Stimulated activated CD4-positive, alpha-beta T cell treated with anti-CD3 and anti-CD28 coated beads, Interleukin-15, amount 100 ng/mL, for 24 hours (primary cell): ENCODE results near the gene MEP1B.
"Not testable (repeated sequence)": the region's sequence is repeated elsewhere in the genome, so short reads cannot be mapped to it uniquely, and the experiment has no call there.

Source experiments
- DNase-seq: peaks from one replicate; pipeline ENCODE4 v3.0.0-alpha.2; 2020

MEP1B gene

GRCh38 chr18:32189790-32190189, at the start of gene MEP1B:
Gene MEP1B (plus strand): TSS chr18:32190039. CDS start chr18:32190071, 32 bp downstream.
- no peak for DNase-seq

- no peak for DNase-seq
These were observed 41.5 kb upstream of the MEP1B start for GRCh38 chr18:32148185-32148870.

- DNase-seq = no peak
These were observed 37.0 kb upstream of the MEP1B start for GRCh38 chr18:32152705-32153448.

GRCh38 chr18:32156855-32157254, 33.0 kb upstream of the MEP1B start:
- DNase-seq = no peak

- DNase-seq = no peak
These were observed 32.3 kb upstream of the MEP1B start for GRCh38 chr18:32157580-32157979.

- DNase-seq = peak; percentile 79
These were observed 31.7 kb upstream of the MEP1B start for GRCh38 chr18:32158108-32158624.

GRCh38 chr18:32158631-32159030, 31.2 kb upstream of the MEP1B start:
- not testable (repeated sequence) for DNase-seq

- no peak for DNase-seq
These were observed 29.3 kb upstream of the MEP1B start for GRCh38 chr18:32160547-32160946.

GRCh38 chr18:32167980-32168730, 21.7 kb upstream of the MEP1B start:
- DNase-seq = no peak

- no peak for DNase-seq
These were observed 16.2 kb upstream of the MEP1B start for GRCh38 chr18:32173654-32174053.

- DNase-seq = no peak
These were observed 15.1 kb upstream of the MEP1B start for GRCh38 chr18:32174719-32175118.

GRCh38 chr18:32175265-32175664, 14.6 kb upstream of the MEP1B start:
- DNase-seq = no peak

GRCh38 chr18:32176745-32177144, 13.1 kb upstream of the MEP1B start:
- DNase-seq = not testable (repeated sequence)

GRCh38 chr18:32177530-32177929, 12.3 kb upstream of the MEP1B start:
- DNase-seq = no peak

GRCh38 chr18:32183503-32183902, 6.3 kb upstream of the MEP1B start:
- DNase-seq = no peak

- DNase-seq = no peak
These were observed 370 bp downstream of the MEP1B start for GRCh38 chr18:32190209-32190608.

GRCh38 chr18:32195881-32196815, 6.3 kb downstream of the MEP1B start:
- DNase-seq = no peak

- no peak for DNase-seq
These were observed 10.9 kb downstream of the MEP1B start for GRCh38 chr18:32200766-32201165.

GRCh38 chr18:32201948-32202672, 12.3 kb downstream of the MEP1B start:
- DNase-seq = no peak

GRCh38 chr18:32208023-32208422, 18.2 kb downstream of the MEP1B start:
- DNase-seq = no peak

GRCh38 chr18:32208577-32208976, 18.7 kb downstream of the MEP1B start:
- DNase-seq = no peak
